HepG2 (cell line): ENCODE data around the gene TTLL12. TPM values are rescaled to one million over a fixed set of nuclear protein-coding genes. Genes with fewer than 3 reads are reported as not detected.
A peak's percentile ranks its signal among the peaks of the same experiment; 100 is the strongest.

Experiments used
- CBX2 ChIP-seq, 2 experiments: fragments of 200-600 bp in 1 of 2; sonication (generic); formaldehyde crosslinking in 1 of 2; IDR thresholded peaks; 2 replicates each; pipeline versions ENCODE4 v1.7.0 to v1.8.1; 2018 to 2022; ENCODE audit warnings: low read depth in 2 of 2, low read length in 1 of 2, mild to moderate bottlenecking in 1 of 2, missing genetic modification reagents in 1 of 2
- ETV6 ChIP-seq: sonication (generic); formaldehyde crosslinking; conservative IDR thresholded peaks from 2 replicates; pipeline ENCODE4 v1.4.0; 2020; ENCODE audit warnings: missing genetic modification reagents
- GABPB1 ChIP-seq: IDR thresholded peaks from 2 replicates; pipeline ENCODE4 v1.6.1; 2016; ENCODE audit warnings: mild to moderate bottlenecking, missing genetic modification reagents, moderate library complexity, missing compliant biosample characterization
- GTF3A ChIP-seq: sonication (generic); formaldehyde crosslinking; conservative IDR thresholded peaks from 2 replicates; pipeline ENCODE4 v1.4.0; 2020; ENCODE audit warnings: mild to moderate bottlenecking, missing genetic modification reagents
- HINFP ChIP-seq: sonication (generic); formaldehyde crosslinking; IDR thresholded peaks from 2 replicates; pipeline ENCODE4 v1.4.0; 2020; ENCODE audit warnings: low read depth, mild to moderate bottlenecking, missing genetic modification reagents
- HIVEP1 ChIP-seq: sonication (generic); formaldehyde crosslinking; IDR thresholded peaks from 2 replicates; pipeline ENCODE4 v1.4.0; 2020; ENCODE audit warnings: mild to moderate bottlenecking, missing genetic modification reagents
- HMG20B ChIP-seq: conservative IDR thresholded peaks from 2 replicates; pipeline ENCODE4 v1.6.1; 2016; ENCODE audit warnings: missing genetic modification reagents, missing compliant biosample characterization
- HOXA9 ChIP-seq: sonication (generic); formaldehyde crosslinking; IDR thresholded peaks from 2 replicates; pipeline ENCODE4 v1.8.1; 2022; ENCODE audit warnings: missing genetic modification reagents, mild to moderate bottlenecking, moderate library complexity, borderline replicate concordance
- KMT2B ChIP-seq: IDR thresholded peaks from 2 replicates; pipeline ENCODE4 v1.6.1; 2016; ENCODE audit warnings: missing genetic modification reagents, missing compliant biosample characterization
- RNF2 ChIP-seq: fragments of 450-650 bp; conservative IDR thresholded peaks from 2 replicates; pipeline ENCODE4 v1.6.1; 2016; ENCODE audit warnings: low read depth
- RXRA ChIP-seq: sonication (generic); formaldehyde crosslinking; IDR thresholded peaks from 2 replicates; pipeline ENCODE4 v1.5.1; 2020; ENCODE audit warnings: missing genetic modification reagents
- TBL1XR1 ChIP-seq: fragments of 150-350 bp; IDR thresholded peaks from 2 replicates; pipeline ENCODE4 v1.6.1; 2014; ENCODE audit warnings: borderline replicate concordance, low read length; ENCODE audit not compliant: partially characterized antibody
- XBP1 ChIP-seq: sonication (generic); formaldehyde crosslinking; IDR thresholded peaks from 2 replicates; pipeline ENCODE4 v1.5.0; 2020; ENCODE audit warnings: missing genetic modification reagents
- ZBTB14 ChIP-seq: sonication (generic); formaldehyde crosslinking; IDR thresholded peaks from 2 replicates; pipeline ENCODE4 v1.4.0; 2020; ENCODE audit warnings: missing genetic modification reagents
- ZNF232 ChIP-seq: sonication (generic); formaldehyde crosslinking; IDR thresholded peaks from 2 replicates; pipeline ENCODE4 v1.4.0; 2020; ENCODE audit warnings: missing genetic modification reagents, borderline replicate concordance
- ZNF24 ChIP-seq: fragments of 450-650 bp; IDR thresholded peaks from 2 replicates; pipeline ENCODE4 v1.6.1; 2017; ENCODE audit warnings: antibody characterized with exemption, mild to moderate bottlenecking
- ZNF335 ChIP-seq: sonication (generic); formaldehyde crosslinking; IDR thresholded peaks from 2 replicates; pipeline ENCODE4 v1.4.0; 2020; ENCODE audit warnings: missing genetic modification reagents
- ZNF44 ChIP-seq: sonication (generic); formaldehyde crosslinking; IDR thresholded peaks from 2 replicates; pipeline ENCODE4 v1.5.1; 2020; ENCODE audit warnings: mild to moderate bottlenecking, missing genetic modification reagents
- ZNF501 ChIP-seq: sonication (generic); formaldehyde crosslinking; IDR thresholded peaks from 2 replicates; pipeline ENCODE4 v1.5.1; 2020; ENCODE audit warnings: mild to moderate bottlenecking, moderate library complexity, missing genetic modification reagents
- ZNF7 ChIP-seq: IDR thresholded peaks from 2 replicates; pipeline ENCODE4 v1.6.1; 2016; ENCODE audit warnings: missing biosample characterization, missing genetic modification reagents
- ZNF878 ChIP-seq: sonication (generic); formaldehyde crosslinking; IDR thresholded peaks from 2 replicates; pipeline ENCODE4 v1.8.1; 2023; ENCODE audit warnings: mild to moderate bottlenecking, missing genetic modification reagents, moderate library complexity
- polyA plus RNA-seq, 8 experiments: library from polyadenylated mRNA; depleted of rRNA in 3 of 8; stranded (reverse) in 7 of 8; unstranded in 1 of 8; fragments of >200 nt; fragmentation: Illumina TruSeq in 4 of 8; extraction: Trizol in 4 of 8; gene quantifications; 2 replicates each; pipeline versions ENCODE4 v1.2.1 to v1.2.3, GENCODE V29; 2011 to 2016; ENCODE audit warnings: low read depth in 4 of 8, missing spikeins in 1 of 8, mixed read lengths in 1 of 8; ENCODE audit not compliant: insufficient read depth in 1 of 8
- total RNA-seq, 5 experiments: library from RNA; depleted of rRNA; stranded (reverse); fragments of >200 nt; fragmentation: Illumina TruSeq; extraction: Trizol; gene quantifications; 2 replicates each; pipeline ENCODE4 v1.2.3, GENCODE V29; 2016; ENCODE audit warnings: low read depth in 1 of 5
- TF ChIP-seq, protein P1 (sequence below): sonication (generic); formaldehyde crosslinking; IDR thresholded peaks from 2 replicates; pipeline ENCODE4 v1.5.1; 2020; ENCODE audit warnings: missing genetic modification reagents, mild to moderate bottlenecking, borderline replicate concordance
- TF ChIP-seq, protein P2 (sequence below): IDR thresholded peaks from 2 replicates; pipeline ENCODE4 v1.6.1; 2012; ENCODE audit warnings: inconsistent platforms
- TF ChIP-seq, protein P3 (sequence below): IDR thresholded peaks from 2 replicates; pipeline ENCODE4 v1.6.1; 2016; ENCODE audit warnings: missing compliant biosample characterization, missing genetic modification reagents, borderline replicate concordance

Gene TTLL12
- total and polyA plus RNA-seq, 2 of the 13 experiments (the other 11 are each of a cell fraction or from before 2014, with no cell fraction given) = 11.9 to 38.1 TPM

DNA sequence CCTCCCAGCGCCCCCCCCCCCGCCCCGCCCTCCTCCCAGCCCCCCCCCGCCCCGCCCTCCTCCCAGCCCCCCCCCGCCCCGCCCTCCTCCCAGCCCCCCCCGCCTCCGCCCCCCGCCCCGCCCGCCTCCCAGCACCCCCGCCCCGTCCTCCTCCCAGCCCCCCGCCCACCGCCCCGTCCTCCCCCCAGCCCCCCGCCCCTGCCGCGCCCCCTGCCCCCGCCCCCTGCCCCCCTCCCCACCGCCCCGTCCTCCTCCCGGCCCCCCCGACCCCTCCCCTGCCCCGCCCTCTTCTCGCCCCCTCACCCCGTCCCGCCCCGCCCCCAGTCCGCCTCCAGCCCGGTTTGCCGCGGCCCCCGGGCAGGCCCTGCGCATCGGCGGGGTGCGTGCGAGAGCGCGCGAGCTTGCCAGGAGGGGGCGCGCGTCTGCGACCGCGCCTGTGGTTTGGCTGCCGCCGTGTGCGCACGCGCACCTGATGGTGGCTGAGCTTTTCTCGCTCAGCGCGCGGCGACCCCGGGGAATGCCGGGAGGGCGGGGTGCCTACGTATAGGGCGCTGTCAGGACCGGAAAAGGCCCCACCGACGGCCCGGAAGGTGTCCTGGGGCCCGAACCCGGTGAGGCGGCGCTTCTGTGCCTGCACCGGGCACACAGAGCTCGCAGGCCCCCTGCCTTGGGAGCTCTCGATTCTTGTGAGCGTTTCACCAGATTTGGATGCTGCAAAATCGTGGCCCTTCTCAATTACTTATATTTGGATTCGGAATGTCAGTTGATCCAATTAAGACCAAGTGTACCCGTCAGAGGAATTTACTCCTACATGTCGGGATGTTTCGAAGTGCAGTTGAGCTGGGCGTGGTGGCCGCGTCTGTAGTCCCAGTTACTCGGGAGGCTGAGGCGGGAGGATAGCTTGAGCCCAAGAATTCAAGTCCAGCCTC, 501 bp upstream of the TTLL12 start (continued):
- TF ChIP-seq RNF2 = peak; percentile 71
- peak; percentile 62; the same call in 1 of the 2 replicates for TF ChIP-seq RXRA
- no peak for TF ChIP-seq CBX2 (IDR thresholded peaks at IDR 0.05; ENCODE audit: low read depth, low read length)
- TF ChIP-seq CBX2 (CRISPR knock-in tag; IDR thresholded peaks at IDR 0.05; ENCODE audit: low read depth) = no peak
- peak; percentile 68; the same call in 1 of the 2 replicates for TF ChIP-seq ZNF232 (CRISPR knock-in tag)
- peak; percentile 79 for TF ChIP-seq KMT2B
- TF ChIP-seq, protein P1, sequence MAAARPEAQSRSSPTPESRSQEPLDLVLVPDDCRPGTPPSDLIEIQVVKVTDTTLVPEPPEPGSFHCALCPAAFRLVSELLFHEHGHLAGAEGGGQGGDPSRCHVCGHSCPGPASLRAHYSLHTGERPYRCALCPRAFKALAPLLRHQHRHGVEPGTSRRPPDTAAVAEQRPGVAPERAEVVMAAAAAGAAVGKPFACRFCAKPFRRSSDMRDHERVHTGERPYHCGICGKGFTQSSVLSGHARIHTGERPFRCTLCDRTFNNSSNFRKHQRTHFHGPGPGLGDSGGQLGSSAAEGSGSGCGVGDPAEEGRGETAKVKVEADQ (CRISPR knock-in tag) = no peak
- no peak for TF ChIP-seq HINFP
- TF ChIP-seq ZNF7 = no peak
- TF ChIP-seq, protein P2, sequence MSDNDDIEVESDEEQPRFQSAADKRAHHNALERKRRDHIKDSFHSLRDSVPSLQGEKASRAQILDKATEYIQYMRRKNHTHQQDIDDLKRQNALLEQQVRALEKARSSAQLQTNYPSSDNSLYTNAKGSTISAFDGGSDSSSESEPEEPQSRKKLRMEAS = peak; percentile 37; the same call in 1 of the 2 replicates
- TF ChIP-seq GABPB1 = peak; percentile 96
- no peak for TF ChIP-seq GTF3A (CRISPR knock-in tag)
- no peak; the same call in 1 of the 2 replicates for TF ChIP-seq HOXA9 (CRISPR knock-in tag)
- peak; percentile 67 for TF ChIP-seq ZBTB14
- TF ChIP-seq HMG20B (CRISPR knock-in tag) = no peak
- TF ChIP-seq TBL1XR1 = no peak
- peak; percentile 81 for TF ChIP-seq ETV6 (CRISPR knock-in tag)
- TF ChIP-seq HIVEP1 (CRISPR knock-in tag) = peak; percentile 85
- TF ChIP-seq ZNF878 = no peak; the same call in 1 of the 2 replicates
- no peak for TF ChIP-seq XBP1 (CRISPR knock-in tag)
- TF ChIP-seq ZNF335 (CRISPR knock-in tag) = peak; percentile 97
- TF ChIP-seq ZNF501 (CRISPR knock-in tag) = peak; percentile 83
- TF ChIP-seq, protein P3, sequence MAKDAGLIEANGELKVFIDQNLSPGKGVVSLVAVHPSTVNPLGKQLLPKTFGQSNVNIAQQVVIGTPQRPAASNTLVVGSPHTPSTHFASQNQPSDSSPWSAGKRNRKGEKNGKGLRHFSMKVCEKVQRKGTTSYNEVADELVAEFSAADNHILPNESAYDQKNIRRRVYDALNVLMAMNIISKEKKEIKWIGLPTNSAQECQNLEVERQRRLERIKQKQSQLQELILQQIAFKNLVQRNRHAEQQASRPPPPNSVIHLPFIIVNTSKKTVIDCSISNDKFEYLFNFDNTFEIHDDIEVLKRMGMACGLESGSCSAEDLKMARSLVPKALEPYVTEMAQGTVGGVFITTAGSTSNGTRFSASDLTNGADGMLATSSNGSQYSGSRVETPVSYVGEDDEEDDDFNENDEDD (CRISPR knock-in tag) = peak; percentile 87; the same call in 1 of the 2 replicates
- no peak for TF ChIP-seq ZNF44 (CRISPR knock-in tag)
- TF ChIP-seq ZNF24 = no peak
